Putamen (tissue), 1 donor: Measurements from ENCODE around the gene SPTSSB.

Experiments
- DNase-seq: peaks from one replicate; pipeline ENCODE4 v3.0.0-alpha.2; 2016; ENCODE audit warnings: low spot score

The SPTSSB gene

GRCh38 chr3:161371441-161372320 is at the start of gene SPTSSB:
SPTSSB (minus strand) TSS chr3:161371517; CDS start chr3:161346323, 25,194 bp downstream.
- peak; percentile 63 for DNase-seq

- no peak for DNase-seq
Measured at GRCh38 chr3:161420746-161421145, 49.4 kb upstream of the SPTSSB start.

- DNase-seq = no peak
Measured at GRCh38 chr3:161419555-161420333, 48.4 kb upstream of the SPTSSB start.

GRCh38 chr3:161415506-161416231 is 44.4 kb upstream of the SPTSSB start:
- DNase-seq = peak; percentile 5

- DNase-seq = no peak
Measured at GRCh38 chr3:161414907-161415306, 43.6 kb upstream of the SPTSSB start.

- no peak for DNase-seq
Measured at GRCh38 chr3:161413855-161414210, 42.5 kb upstream of the SPTSSB start.

- DNase-seq = peak; percentile 29
Measured at GRCh38 chr3:161413127-161413854, 42.0 kb upstream of the SPTSSB start.

GRCh38 chr3:161412123-161412522 is 40.8 kb upstream of the SPTSSB start:
- no peak for DNase-seq

GRCh38 chr3:161409858-161410257 is 38.5 kb upstream of the SPTSSB start:
- DNase-seq = no peak

GRCh38 chr3:161409069-161409468 is 37.8 kb upstream of the SPTSSB start:
- DNase-seq = peak; percentile 22

GRCh38 chr3:161406594-161407555 is 35.6 kb upstream of the SPTSSB start:
- no peak for DNase-seq

- no peak for DNase-seq
Measured at GRCh38 chr3:161405836-161406235, 34.5 kb upstream of the SPTSSB start.

- DNase-seq = no peak
Measured at GRCh38 chr3:161405087-161405486, 33.8 kb upstream of the SPTSSB start.

GRCh38 chr3:161403251-161403650 is 31.9 kb upstream of the SPTSSB start:
- no peak for DNase-seq

- no peak for DNase-seq
Measured at GRCh38 chr3:161401389-161401788, 30.1 kb upstream of the SPTSSB start.

GRCh38 chr3:161400650-161401049 is 29.3 kb upstream of the SPTSSB start:
- no peak for DNase-seq

GRCh38 chr3:161395115-161396012 is 24.0 kb upstream of the SPTSSB start:
- no peak for DNase-seq

- DNase-seq = no peak
Measured at GRCh38 chr3:161393803-161394202, 22.5 kb upstream of the SPTSSB start.

- no peak for DNase-seq
Measured at GRCh38 chr3:161393310-161393709, 22.0 kb upstream of the SPTSSB start.

- no peak for DNase-seq
Measured at GRCh38 chr3:161392853-161393252, 21.5 kb upstream of the SPTSSB start.
